ENCODE measurements around the gene KIF2C. TPM values are rescaled to one million over a fixed set of nuclear protein-coding genes. Genes with fewer than 3 reads are reported as not detected.

KIF2C gene
- total RNA-seq, 1 experiment from 2014 or later = 69.4 TPM

DNA sequence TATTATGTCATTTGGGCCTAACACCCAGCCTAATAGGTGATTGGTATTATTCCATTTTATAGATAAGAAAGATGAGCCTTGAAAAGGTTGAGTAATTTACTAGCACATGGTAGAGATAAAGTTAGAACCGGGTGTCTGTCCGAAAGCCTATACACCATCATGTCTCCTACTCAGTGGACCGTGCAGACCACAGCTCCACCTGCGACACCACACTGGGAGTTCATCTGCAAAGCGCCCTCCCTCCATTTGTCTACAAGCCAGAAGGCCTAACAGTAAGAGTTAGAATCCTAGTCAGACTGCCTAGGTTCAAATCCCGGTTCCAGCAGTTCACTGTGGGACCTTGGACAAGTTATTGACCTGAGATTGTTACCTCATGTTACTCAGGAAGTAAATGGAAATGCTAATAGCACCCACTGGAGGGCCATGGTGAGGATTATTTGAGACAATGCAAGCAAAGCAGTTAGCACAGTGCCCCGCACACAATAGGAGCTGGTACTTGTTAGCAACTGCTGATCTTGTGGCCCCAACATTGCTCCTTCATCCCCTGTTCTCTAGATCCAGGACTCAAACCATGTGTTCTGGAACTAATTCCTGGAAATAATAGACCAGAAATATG lies 44.7 kb upstream of the KIF2C start:
- no peaks in the 10 kb centered on the region for H3K27me3 ChIP-seq (ENCODE audit: control insufficient read depth, insufficient read depth, low read length)

GRCh38 chr1:44695671-44696070 lies 44.0 kb upstream of the KIF2C start:
- POLR2A ChIA-PET = no interaction called here
- H3K36me3 ChIP-seq (ENCODE audit: control insufficient read depth, insufficient read depth, low read length) = no peaks in the 10 kb centered on the region
- CTCF ChIA-PET = no interaction called here
- no TSS peak for BruUV-seq (replicated peaks)
- intact Hi-C loops (cut with micrococcal nuclease; ENCODE audit: unreplicated experiment) = no loop called here
- H3K4me1 ChIP-seq (ENCODE audit: control insufficient read depth, insufficient read depth, low read length) = no peaks in the 10 kb centered on the region
- ATAC-seq (no peak), DNase-seq (ENCODE audit: low read depth, low spot score) (no peak)
- no peak overlapping the region for H3K4me3 ChIP-seq (ENCODE audit: low read depth in 2 of 2, low read length in 2 of 2)
- in situ Hi-C loops (cut with HindIII; ENCODE audit: low pct_unique_long_range_greater_than_20kb, low sequenced_read_pairs) = no loop called here
- TF ChIP-seq SIN3A (IDR thresholded peaks at IDR 0.05; ENCODE audit: borderline replicate concordance, insufficient read depth, low read depth, low read length) (no peak), TCF7L2 (IDR thresholded peaks at IDR 0.05; ENCODE audit: low read depth, low read length) (no peak), POLR2AphosphoS5 (IDR thresholded peaks at IDR 0.05; ENCODE audit: low read depth, low read length) (no peak), CTCF (IDR thresholded peaks at IDR 0.05) (no peak)
- TF ChIP-seq, protein P1, sequence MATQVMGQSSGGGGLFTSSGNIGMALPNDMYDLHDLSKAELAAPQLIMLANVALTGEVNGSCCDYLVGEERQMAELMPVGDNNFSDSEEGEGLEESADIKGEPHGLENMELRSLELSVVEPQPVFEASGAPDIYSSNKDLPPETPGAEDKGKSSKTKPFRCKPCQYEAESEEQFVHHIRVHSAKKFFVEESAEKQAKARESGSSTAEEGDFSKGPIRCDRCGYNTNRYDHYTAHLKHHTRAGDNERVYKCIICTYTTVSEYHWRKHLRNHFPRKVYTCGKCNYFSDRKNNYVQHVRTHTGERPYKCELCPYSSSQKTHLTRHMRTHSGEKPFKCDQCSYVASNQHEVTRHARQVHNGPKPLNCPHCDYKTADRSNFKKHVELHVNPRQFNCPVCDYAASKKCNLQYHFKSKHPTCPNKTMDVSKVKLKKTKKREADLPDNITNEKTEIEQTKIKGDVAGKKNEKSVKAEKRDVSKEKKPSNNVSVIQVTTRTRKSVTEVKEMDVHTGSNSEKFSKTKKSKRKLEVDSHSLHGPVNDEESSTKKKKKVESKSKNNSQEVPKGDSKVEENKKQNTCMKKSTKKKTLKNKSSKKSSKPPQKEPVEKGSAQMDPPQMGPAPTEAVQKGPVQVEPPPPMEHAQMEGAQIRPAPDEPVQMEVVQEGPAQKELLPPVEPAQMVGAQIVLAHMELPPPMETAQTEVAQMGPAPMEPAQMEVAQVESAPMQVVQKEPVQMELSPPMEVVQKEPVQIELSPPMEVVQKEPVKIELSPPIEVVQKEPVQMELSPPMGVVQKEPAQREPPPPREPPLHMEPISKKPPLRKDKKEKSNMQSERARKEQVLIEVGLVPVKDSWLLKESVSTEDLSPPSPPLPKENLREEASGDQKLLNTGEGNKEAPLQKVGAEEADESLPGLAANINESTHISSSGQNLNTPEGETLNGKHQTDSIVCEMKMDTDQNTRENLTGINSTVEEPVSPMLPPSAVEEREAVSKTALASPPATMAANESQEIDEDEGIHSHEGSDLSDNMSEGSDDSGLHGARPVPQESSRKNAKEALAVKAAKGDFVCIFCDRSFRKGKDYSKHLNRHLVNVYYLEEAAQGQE (IDR thresholded peaks at IDR 0.05; ENCODE audit: insufficient read depth in 1 of 2, low read depth in 2 of 2, low read length in 1 of 2) = no peak
- H3K27me3 ChIP-seq (ENCODE audit: control insufficient read depth, insufficient read depth, low read length) = no peaks in the 10 kb centered on the region
- no peak overlapping the region for H3K27ac ChIP-seq (ENCODE audit: low read length)
- no peaks in the 10 kb centered on the region for H3K9me3 ChIP-seq (ENCODE audit: control insufficient read depth, insufficient read depth, low read depth, low read length)

More for the DNA sequence above, 44.7 kb upstream of the KIF2C start:
- no TSS peak for BruUV-seq (replicated peaks)
- intact Hi-C loops (cut with micrococcal nuclease; ENCODE audit: unreplicated experiment) = no loop called here
- no peaks in the 10 kb centered on the region for H3K36me3 ChIP-seq (ENCODE audit: control insufficient read depth, insufficient read depth, low read length)
- no peak overlapping the region for H3K4me3 ChIP-seq (ENCODE audit: low read depth in 2 of 2, low read length in 2 of 2)
- no peak for ATAC-seq
- ChIA-PET CTCF (no interaction called here), POLR2A (no interaction called here)
- no peaks in the 10 kb centered on the region for H3K9me3 ChIP-seq (ENCODE audit: control insufficient read depth, insufficient read depth, low read depth, low read length)
- H3K4me1 ChIP-seq (ENCODE audit: control insufficient read depth, insufficient read depth, low read length) = no peaks in the 10 kb centered on the region
- H3K27ac ChIP-seq (ENCODE audit: low read length) = no peak overlapping the region
- TF ChIP-seq POLR2AphosphoS5 (IDR thresholded peaks at IDR 0.05; ENCODE audit: low read depth, low read length) (no peak), SIN3A (IDR thresholded peaks at IDR 0.05; ENCODE audit: borderline replicate concordance, insufficient read depth, low read depth, low read length) (no peak), CTCF (IDR thresholded peaks at IDR 0.05) (no peak)
- TF ChIP-seq, protein P1 (IDR thresholded peaks at IDR 0.05; ENCODE audit: insufficient read depth in 1 of 2, low read depth in 2 of 2, low read length in 1 of 2) = no peak
- in situ Hi-C loops (cut with HindIII; ENCODE audit: low pct_unique_long_range_greater_than_20kb, low sequenced_read_pairs) = no loop called here
- no peak for DNase-seq (ENCODE audit: low read depth, low spot score)

Measured in Panc1 (cell line).